GM21526 (cell line): ENCODE measurements around the gene LRRC7.
"Not testable (repeated sequence)": the region's sequence is repeated elsewhere in the genome, so short reads cannot be mapped to it uniquely, and the experiment has no call there.

Source experiments
- ATAC-seq: cut with Tn5 transposase; IDR thresholded peaks from one replicate; pipeline ENCODE4 v1.9.1; 2021; ENCODE audit warnings: moderate library complexity; ENCODE audit not compliant: unreplicated experiment, low FRiP score

Gene LRRC7

GRCh38 chr1:69940231-69940630, 372.5 kb downstream of the LRRC7 start:
- ATAC-seq = no peak

- ATAC-seq = no peak
Observed at GRCh38 chr1:69940816-69941215, 373.1 kb downstream of the LRRC7 start.

DNA sequence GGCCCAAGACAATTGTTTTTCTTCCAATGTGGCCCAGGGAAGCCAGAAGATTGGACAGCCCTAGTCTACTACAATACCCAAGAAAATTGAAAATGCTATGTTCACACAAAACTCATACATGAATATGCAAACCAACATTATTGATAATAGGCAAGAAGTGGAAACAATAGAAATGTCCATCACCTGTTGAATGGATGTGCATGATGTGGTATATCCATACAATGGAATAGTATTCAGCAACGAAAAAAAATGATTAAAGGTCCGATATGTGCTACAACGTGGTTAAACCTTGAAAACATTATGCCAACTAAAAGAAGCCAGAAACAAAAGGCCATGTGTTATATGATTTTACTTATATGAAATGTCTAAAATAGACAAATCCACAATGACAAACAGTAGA, 375.3 kb downstream of the LRRC7 start:
- ATAC-seq = no peak

DNA sequence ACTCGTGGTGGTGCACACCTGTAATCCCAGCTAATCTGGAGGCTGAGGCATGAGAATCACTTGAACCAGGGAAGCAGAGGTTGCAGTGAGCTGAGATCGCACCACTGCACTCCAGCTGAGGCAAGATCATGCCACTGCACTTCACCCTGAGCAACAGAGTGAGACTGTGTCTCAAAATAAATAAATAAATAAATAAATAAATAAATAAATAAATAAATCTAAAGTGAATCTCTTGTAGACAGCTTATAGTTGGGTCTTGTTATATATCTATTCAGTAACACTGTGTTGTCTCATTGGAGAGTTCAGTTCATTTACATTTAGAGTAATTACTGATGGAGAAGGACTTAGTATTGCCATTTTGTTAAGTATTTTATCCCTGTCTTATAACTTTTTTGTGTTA, 379.2 kb downstream of the LRRC7 start:
- no peak for ATAC-seq

DNA sequence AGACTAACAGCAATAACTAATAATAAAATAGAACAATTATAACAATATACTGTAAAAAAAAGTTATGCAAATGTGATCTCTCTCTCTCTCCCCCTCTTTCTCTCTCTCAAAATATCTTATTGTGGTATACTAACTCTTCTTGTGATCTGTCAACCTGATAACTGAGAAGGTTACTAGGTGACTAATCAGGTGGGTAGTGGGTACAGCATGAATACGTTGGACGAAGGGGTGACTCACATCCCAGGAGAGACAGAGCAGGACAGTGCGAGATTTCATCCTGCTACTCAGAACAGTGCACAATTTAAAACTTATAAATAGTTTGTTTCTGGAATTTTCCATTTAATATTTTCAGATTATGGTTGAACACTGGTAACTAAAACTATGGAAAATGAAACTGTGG, 380.1 kb downstream of the LRRC7 start:
- no peak for ATAC-seq

DNA sequence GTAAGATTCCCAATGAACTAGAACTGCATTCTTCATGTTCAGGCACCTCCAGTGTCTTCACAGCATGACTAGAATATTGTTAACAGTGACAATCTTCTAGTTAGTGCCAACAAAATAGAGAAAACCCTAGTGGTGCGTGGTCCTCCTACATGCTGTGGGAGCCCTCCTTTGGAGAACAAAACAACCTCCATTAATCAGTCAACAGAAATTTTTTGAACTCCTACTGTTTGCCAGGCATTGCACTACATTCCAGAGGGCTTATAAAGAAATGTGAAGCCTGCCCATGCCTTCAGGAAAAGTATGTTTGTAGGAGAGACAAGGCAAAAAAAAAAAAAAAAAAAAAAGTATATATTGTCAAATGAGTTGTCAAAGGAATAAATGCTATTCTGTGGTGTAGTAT, 385.0 kb downstream of the LRRC7 start:
- no peak for ATAC-seq

GRCh38 chr1:69962452-69962851, 394.7 kb downstream of the LRRC7 start:
- not testable (repeated sequence) for ATAC-seq

- ATAC-seq = no peak
Observed at GRCh38 chr1:69967245-69967766, 399.6 kb downstream of the LRRC7 start.

GRCh38 chr1:69976896-69977295, 409.2 kb downstream of the LRRC7 start:
- no peak for ATAC-seq

- no peak for ATAC-seq
Observed at GRCh38 chr1:69982992-69983391, 415.3 kb downstream of the LRRC7 start.

DNA sequence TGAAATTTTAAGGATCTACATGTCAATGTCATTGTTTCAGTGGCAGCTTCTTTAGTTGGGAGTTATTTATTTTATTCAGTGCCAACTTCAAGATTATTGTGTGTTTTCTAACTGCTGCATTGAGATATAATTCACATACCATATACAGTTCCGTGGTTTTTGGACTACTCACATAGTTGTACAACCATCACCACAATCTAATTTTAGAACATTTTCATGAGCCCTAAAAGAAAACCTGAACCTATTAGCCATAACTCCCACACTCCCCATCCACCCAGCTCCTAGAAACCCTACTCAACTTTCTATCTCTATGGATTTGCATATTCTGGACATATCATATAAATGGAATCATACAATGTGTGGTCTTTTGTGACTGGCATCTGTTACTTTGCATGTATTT, 417.7 kb downstream of the LRRC7 start:
- no peak for ATAC-seq

DNA sequence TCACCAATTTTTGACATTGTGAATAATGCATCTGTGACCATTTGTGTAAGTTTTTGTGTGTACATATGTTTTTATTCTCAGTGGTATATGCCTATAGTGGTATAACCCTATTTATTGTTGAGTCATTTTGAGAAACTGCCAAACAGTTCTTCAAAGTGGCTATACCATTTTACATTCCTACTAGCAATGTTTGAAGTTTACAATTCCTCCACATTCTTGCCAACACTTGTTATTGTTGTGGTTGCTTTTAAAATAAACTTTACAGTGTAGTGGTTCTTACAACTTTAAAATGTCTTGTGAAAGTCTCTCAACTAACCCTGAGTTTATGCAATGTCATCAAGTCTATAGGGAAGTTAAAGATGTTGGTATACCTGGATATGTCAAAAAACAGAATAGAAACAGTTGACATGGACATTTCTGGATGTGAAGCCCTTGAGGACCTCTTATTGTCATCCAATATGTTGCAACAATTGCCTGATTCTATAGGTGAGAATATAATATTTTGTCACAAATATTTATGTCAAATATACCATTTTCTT, 418.2 kb downstream of the LRRC7 start:
- ATAC-seq = no peak

DNA sequence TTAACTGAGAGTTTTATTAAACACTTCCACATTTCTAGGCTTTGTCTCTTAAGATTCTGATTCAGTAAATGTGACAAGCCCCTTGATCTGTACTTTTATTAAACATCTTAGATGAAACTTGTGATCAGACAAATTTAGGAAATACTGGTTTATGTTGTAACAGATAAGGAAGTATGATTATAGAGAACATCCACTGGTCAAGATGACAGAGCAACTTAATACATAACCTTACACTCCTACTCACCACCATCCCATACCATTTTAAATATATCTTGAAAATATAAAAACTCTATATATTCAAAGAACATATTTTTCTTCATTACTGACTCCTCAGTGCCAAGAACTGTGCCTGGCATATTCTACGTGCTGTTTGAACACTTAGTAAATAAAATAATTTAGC, 420.2 kb downstream of the LRRC7 start:
- no peak for ATAC-seq

DNA sequence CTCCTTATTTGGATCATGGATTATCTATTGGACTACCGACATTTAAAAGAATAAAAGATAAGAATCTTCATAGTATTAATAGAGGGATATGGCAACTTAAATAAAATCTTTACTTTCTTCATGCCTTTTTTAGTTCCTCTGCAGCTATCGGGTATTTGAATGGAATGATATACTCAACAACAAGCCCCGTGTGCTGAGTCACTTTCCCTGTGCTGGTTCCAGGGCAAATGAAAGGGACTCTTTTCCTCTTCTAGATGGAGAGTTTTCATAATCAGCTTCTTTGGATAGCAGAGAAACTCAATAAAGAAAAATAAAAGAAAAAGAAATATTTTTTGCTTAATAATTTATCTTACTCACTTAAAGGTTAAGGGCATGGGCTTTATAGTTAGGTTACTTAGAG, 423.9 kb downstream of the LRRC7 start:
- no peak for ATAC-seq

DNA sequence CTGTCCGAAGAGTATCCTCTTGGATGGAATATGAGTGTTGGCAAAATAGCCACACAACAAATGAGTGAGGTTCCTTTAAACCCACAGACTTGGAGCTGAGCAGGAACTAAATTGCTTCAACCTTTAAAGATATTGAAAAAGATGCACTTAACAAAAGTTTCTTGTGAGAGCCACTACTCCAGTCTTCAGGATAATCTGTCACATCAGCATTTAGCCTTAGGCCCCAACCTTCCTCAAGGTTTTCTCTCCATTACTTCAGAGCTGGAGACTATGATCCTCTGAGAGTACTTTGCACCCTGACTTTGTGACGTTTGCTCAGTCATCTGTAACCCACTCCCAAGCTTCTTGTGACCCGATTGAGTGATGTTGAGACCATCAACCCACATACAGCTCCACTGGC, 424.9 kb downstream of the LRRC7 start:
- no peak for ATAC-seq

GRCh38 chr1:69993810-69994209, 426.1 kb downstream of the LRRC7 start:
- no peak for ATAC-seq

GRCh38 chr1:69994241-69994640, 426.5 kb downstream of the LRRC7 start:
- ATAC-seq = no peak

- no peak for ATAC-seq
Observed at GRCh38 chr1:69998847-69999246, 431.1 kb downstream of the LRRC7 start.

- no peak for ATAC-seq
Observed at GRCh38 chr1:70003211-70003908, 435.6 kb downstream of the LRRC7 start.

GRCh38 chr1:70005386-70006034, 437.8 kb downstream of the LRRC7 start:
- no peak for ATAC-seq

DNA sequence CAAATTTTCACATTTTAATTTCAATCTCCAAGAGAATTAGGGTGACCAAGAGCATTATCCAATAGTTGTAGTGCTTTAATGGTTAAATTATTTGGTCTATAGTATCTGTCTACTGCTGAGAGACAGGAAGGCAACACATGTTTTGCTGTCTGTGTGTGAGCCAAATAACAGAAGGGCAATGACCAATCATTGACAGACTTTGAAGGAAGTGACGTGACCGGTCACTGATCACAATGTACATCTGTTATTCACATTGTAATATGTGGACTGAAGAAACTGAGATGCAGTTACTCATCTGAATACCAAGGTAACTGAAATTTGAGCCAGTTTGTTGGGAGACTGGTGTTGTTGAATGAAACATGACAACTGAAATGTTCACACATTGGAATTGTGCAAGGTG, 440.9 kb downstream of the LRRC7 start:
- ATAC-seq = no peak

- ATAC-seq = no peak
Observed at GRCh38 chr1:70017770-70018169, 450.0 kb downstream of the LRRC7 start.
